HepG2 (cell line): ENCODE results near the gene SIGMAR1. TPM values are rescaled to one million over a fixed set of nuclear protein-coding genes. Genes with fewer than 3 reads are reported as not detected.

ENCODE experiments used
- CHCHD3 ChIP-seq: sonication (generic); formaldehyde crosslinking; IDR thresholded peaks from 2 replicates; pipeline ENCODE4 v1.8.0; 2022; ENCODE audit warnings: mild to moderate bottlenecking, missing genetic modification reagents, moderate library complexity
- EED ChIP-seq: sonication (generic); formaldehyde crosslinking; IDR thresholded peaks from 2 replicates; pipeline ENCODE4 v1.5.0; 2020; ENCODE audit warnings: mild to moderate bottlenecking, missing genetic modification reagents
- FOXM1 ChIP-seq: sonication (generic); formaldehyde crosslinking; IDR thresholded peaks from 2 replicates; pipeline ENCODE4 v1.5.0; 2020; ENCODE audit warnings: missing genetic modification reagents
- KLF9 ChIP-seq: IDR thresholded peaks from 2 replicates; pipeline ENCODE4 v1.6.1; 2016; ENCODE audit warnings: low read depth
- MAFK ChIP-seq, 2 experiments: IDR thresholded peaks in 1 of 2; conservative IDR thresholded peaks in 1 of 2; 2 replicates each; pipeline ENCODE4 v1.6.1; 2011; ENCODE audit warnings: improper control_type of control experiment in 2 of 2, low read length in 2 of 2
- MEF2D ChIP-seq: sonication (generic); formaldehyde crosslinking; IDR thresholded peaks from 2 replicates; pipeline ENCODE4 v1.5.1; 2020; ENCODE audit warnings: mild to moderate bottlenecking, missing genetic modification reagents
- MIER2 ChIP-seq: IDR thresholded peaks from 2 replicates; pipeline ENCODE4 v1.6.1; 2016; ENCODE audit warnings: missing biosample characterization, missing genetic modification reagents
- MTA3 ChIP-seq: sonication (generic); formaldehyde crosslinking; IDR thresholded peaks from 2 replicates; pipeline ENCODE4 v1.4.0; 2020; ENCODE audit warnings: missing genetic modification reagents
- MTF2 ChIP-seq: sonication (generic); formaldehyde crosslinking; IDR thresholded peaks from 2 replicates; pipeline ENCODE4 v1.5.0; 2020; ENCODE audit warnings: missing genetic modification reagents, borderline replicate concordance
- PLRG1 ChIP-seq: fragments of 450-650 bp; conservative IDR thresholded peaks from 2 replicates; pipeline ENCODE4 v1.6.1; 2016
- RARA ChIP-seq: IDR thresholded peaks from 2 replicates; pipeline ENCODE4 v1.6.1; 2016; ENCODE audit warnings: missing genetic modification reagents, missing compliant biosample characterization
- RBFOX2 ChIP-seq: fragments of 200-400 bp; formaldehyde crosslinking; IDR thresholded peaks from 2 replicates; pipeline ENCODE4 v1.6.1; 2017; ENCODE audit warnings: low read depth, mild to moderate bottlenecking, low read length
- REST ChIP-seq, 2 experiments: IDR thresholded peaks; 2 replicates each; pipeline ENCODE4 v1.6.1; 2011 to 2012; ENCODE audit warnings: low read length in 2 of 2, borderline replicate concordance in 1 of 2, low read depth in 1 of 2, mild to moderate bottlenecking in 1 of 2, moderate library complexity in 1 of 2
- ZBTB10 ChIP-seq: sonication (generic); formaldehyde crosslinking; IDR thresholded peaks from 2 replicates; pipeline ENCODE4 v1.4.0; 2020; ENCODE audit warnings: missing genetic modification reagents, borderline replicate concordance
- ZNF253 ChIP-seq: sonication (generic); formaldehyde crosslinking; IDR thresholded peaks from 2 replicates; pipeline ENCODE4 v1.8.0; 2022; ENCODE audit warnings: mild to moderate bottlenecking, missing genetic modification reagents, borderline replicate concordance
- ZNF703 ChIP-seq: sonication (generic); formaldehyde crosslinking; IDR thresholded peaks from 2 replicates; pipeline ENCODE4 v1.5.1; 2020; ENCODE audit warnings: missing genetic modification reagents, mild to moderate bottlenecking, moderate library complexity, borderline replicate concordance
- ZNF75D ChIP-seq: sonication (generic); formaldehyde crosslinking; IDR thresholded peaks from 2 replicates; pipeline ENCODE4 v1.8.1; 2023; ENCODE audit warnings: missing genetic modification reagents, mild to moderate bottlenecking, borderline replicate concordance
- ZNF776 ChIP-seq: sonication (generic); formaldehyde crosslinking; IDR thresholded peaks from 2 replicates; pipeline ENCODE4 v1.4.0; 2020; ENCODE audit warnings: mild to moderate bottlenecking, missing genetic modification reagents
- polyA plus RNA-seq, 8 experiments: library from polyadenylated mRNA; depleted of rRNA in 3 of 8; stranded (reverse) in 7 of 8; unstranded in 1 of 8; fragments of >200 nt; fragmentation: Illumina TruSeq in 4 of 8; extraction: Trizol in 4 of 8; gene quantifications; 2 replicates each; pipeline versions ENCODE4 v1.2.1 to v1.2.3, GENCODE V29; 2011 to 2016; ENCODE audit warnings: low read depth in 4 of 8, missing spikeins in 1 of 8, mixed read lengths in 1 of 8; ENCODE audit not compliant: insufficient read depth in 1 of 8
- total RNA-seq, 5 experiments: library from RNA; depleted of rRNA; stranded (reverse); fragments of >200 nt; fragmentation: Illumina TruSeq; extraction: Trizol; gene quantifications; 2 replicates each; pipeline ENCODE4 v1.2.3, GENCODE V29; 2016; ENCODE audit warnings: low read depth in 1 of 5
- TF ChIP-seq, protein P1 (sequence below): IDR thresholded peaks from 2 replicates; pipeline ENCODE4 v1.6.1; 2016; ENCODE audit warnings: mild to moderate bottlenecking, missing biosample characterization, missing genetic modification reagents
- TF ChIP-seq, protein P2 (sequence below): sonication (generic); formaldehyde crosslinking; IDR thresholded peaks from 2 replicates; pipeline ENCODE4 v1.4.0; 2020; ENCODE audit warnings: missing genetic modification reagents

SIGMAR1 gene
- total and polyA plus RNA-seq, 2 of the 13 experiments (the other 11 are each of a cell fraction or from before 2014, with no cell fraction given) = 38.9 to 60.8 TPM

DNA sequence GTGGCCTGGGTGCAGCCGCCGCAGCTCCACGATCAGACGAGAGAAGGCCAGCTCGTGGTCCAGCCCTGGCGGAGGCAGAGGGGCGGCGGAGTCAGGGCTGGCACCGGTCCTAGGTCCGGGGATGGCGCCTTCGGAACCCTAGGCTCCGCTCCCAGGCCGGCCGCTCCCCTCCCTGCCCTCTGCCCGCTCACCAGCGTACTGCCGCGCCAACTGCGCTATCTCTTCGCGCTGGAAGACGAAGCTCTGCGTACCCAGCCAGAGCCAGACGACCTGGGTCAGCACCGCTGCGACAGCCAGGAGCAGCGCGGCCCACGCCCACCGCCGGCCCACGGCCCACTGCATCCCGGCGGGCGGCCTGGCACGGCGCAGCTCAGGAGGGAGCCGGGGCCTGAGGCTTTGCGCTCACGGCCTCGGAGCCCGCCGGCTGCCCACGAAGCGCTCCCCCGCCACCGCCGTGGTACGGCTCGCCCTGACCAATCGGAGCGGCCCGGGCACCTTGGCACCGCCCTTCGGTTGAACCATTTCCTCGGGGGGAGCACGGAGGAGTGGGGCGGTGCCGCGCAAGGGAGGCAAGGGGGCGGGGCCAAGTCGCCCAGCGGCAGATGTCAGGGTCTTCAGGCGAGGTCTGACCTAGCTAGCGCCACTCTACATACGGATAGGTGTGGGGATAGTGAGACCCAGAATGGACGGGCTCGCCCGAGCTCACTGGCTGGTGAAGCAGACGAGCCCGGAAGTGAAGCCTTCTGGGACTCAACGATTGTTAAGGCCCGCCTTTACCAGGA, at the start of gene SIGMAR1 (continued):
- TF ChIP-seq REST (IDR thresholded peaks at IDR 0.05; ENCODE audit: borderline replicate concordance in 1 of 2, low read depth in 1 of 2, low read length in 2 of 2) (no peak), KLF9 (CRISPR knock-in tag) (no peak), ZNF75D (CRISPR knock-in tag) (no peak; the same call in 1 of the 2 replicates), RBFOX2 (peak; percentile 94), CHCHD3 (CRISPR knock-in tag) (peak; percentile 81), ZNF253 (peak; percentile 7; the same call in 1 of the 2 replicates), EED (CRISPR knock-in tag) (peak; percentile 98), FOXM1 (CRISPR knock-in tag) (no peak), ZNF703 (CRISPR knock-in tag) (no peak; the same call in 1 of the 2 replicates), MEF2D (CRISPR knock-in tag) (peak; percentile 49), MIER2 (no peak), MAFK (conservative IDR thresholded peaks at IDR 0.05 in 1 of 2, IDR thresholded peaks at IDR 0.05 in 1 of 2; ENCODE audit: low read length in 2 of 2) (no peak), ZNF776 (CRISPR knock-in tag) (peak; percentile 85; the same call in 1 of the 2 replicates), MTF2 (no peak; the same call in 1 of the 2 replicates), ZBTB10 (peak; percentile 16; the same call in 1 of the 2 replicates), RARA (CRISPR knock-in tag) (peak; percentile 38; the same call in 1 of the 2 replicates), PLRG1 (no peak), MTA3 (CRISPR knock-in tag) (no peak)
- TF ChIP-seq, protein P1, sequence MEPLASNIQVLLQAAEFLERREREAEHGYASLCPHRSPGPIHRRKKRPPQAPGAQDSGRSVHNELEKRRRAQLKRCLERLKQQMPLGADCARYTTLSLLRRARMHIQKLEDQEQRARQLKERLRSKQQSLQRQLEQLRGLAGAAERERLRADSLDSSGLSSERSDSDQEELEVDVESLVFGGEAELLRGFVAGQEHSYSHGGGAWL (CRISPR knock-in tag) = peak; percentile 94
- TF ChIP-seq, protein P2, sequence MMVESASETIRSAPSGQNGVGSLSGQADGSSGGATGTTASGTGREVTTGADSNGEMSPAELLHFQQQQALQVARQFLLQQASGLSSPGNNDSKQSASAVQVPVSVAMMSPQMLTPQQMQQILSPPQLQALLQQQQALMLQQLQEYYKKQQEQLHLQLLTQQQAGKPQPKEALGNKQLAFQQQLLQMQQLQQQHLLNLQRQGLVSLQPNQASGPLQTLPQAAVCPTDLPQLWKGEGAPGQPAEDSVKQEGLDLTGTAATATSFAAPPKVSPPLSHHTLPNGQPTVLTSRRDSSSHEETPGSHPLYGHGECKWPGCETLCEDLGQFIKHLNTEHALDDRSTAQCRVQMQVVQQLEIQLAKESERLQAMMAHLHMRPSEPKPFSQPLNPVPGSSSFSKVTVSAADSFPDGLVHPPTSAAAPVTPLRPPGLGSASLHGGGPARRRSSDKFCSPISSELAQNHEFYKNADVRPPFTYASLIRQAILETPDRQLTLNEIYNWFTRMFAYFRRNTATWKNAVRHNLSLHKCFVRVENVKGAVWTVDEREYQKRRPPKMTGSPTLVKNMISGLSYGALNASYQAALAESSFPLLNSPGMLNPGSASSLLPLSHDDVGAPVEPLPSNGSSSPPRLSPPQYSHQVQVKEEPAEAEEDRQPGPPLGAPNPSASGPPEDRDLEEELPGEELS (CRISPR knock-in tag) = peak; percentile 33; the same call in 1 of the 2 replicates
